Sigmoid colon (tissue), 4 donors: ENCODE data around the gene ANXA9.

Experiments
- CTCF ChIP-seq, 4 experiments: fragments of 450-650 bp in 3 of 4; fragments of 200-600 bp in 1 of 4; IDR thresholded peaks; one replicate each; pipeline ENCODE4 v1.5.1; 2016 to 2019; ENCODE audit warnings: antibody characterized with exemption in 4 of 4, mild to moderate bottlenecking in 3 of 4, moderate library complexity in 2 of 4
- EP300 ChIP-seq, 4 donors: sonication (generic); formaldehyde crosslinking; IDR thresholded peaks; one replicate each; pipeline ENCODE4 v1.6.1; 2017; ENCODE audit warnings: antibody characterized with exemption in 4 of 4
- POLR2A ChIP-seq, 2 donors: fragments of 450-650 bp; IDR thresholded peaks; one replicate each; pipeline ENCODE4 v1.6.1; 2016; ENCODE audit warnings: antibody characterized with exemption in 2 of 2, mild to moderate bottlenecking in 2 of 2, moderate library complexity in 2 of 2
- POLR2AphosphoS5 ChIP-seq, 4 donors: sonication (generic); formaldehyde crosslinking; IDR thresholded peaks; one replicate each; pipeline ENCODE4 v1.6.1; 2017; ENCODE audit warnings: antibody characterized with exemption in 4 of 4

- TF ChIP-seq CTCF (IDR thresholded peaks at IDR 0.05) (no peak), EP300 (IDR thresholded peaks at IDR 0.05) (no peak), POLR2AphosphoS5 (IDR thresholded peaks at IDR 0.05) (no peak), POLR2A (IDR thresholded peaks at IDR 0.05) (no peak)
These were observed 44.4 kb downstream of the ANXA9 start for GRCh38 chr1:151026460-151026859.
